WTC11 (cell line): ENCODE results near the gene CDK8. TPM values are rescaled to one million over a fixed set of nuclear protein-coding genes. Genes with fewer than 3 reads are reported as not detected.
A peak's percentile ranks its signal among the peaks of the same experiment; 100 is the strongest.
"Not testable (repeated sequence)": the region's sequence is repeated elsewhere in the genome, so short reads cannot be mapped to it uniquely, and the experiment has no call there.

Experiments used
- ATAC-seq: fragments of 200-7000 bp; cut with Tn5 transposase; 2 replicates; pipeline ENCODE4 v1.10.0; 2021; ENCODE audit warnings: mild to moderate bottlenecking, moderate library complexity
- CTCF ChIA-PET: fragments of 300-600 bp; sonication (Branson Sonifier 250); formaldehyde crosslinking; loops from one replicate; lab custom pipeline; 2021; ENCODE audit warnings: antibody characterized with exemption; lab: Charles Lee
- POLR2A ChIA-PET: fragments of 350-600 bp; sonication (Branson Sonifier 250); formaldehyde crosslinking; loops from one replicate; lab custom pipeline; 2021; ENCODE audit warnings: antibody characterized with exemption; lab: Charles Lee
- DNase-seq: peaks from one replicate; pipeline ENCODE4 v3.0.0; 2021; ENCODE audit warnings: low spot score
- H3K27ac Mint-ChIP-seq: 2 replicates; pipeline ENCODE4 v1.8.0; 2021; ENCODE audit warnings: mixed read lengths
- H3K27me3 Mint-ChIP-seq: 2 replicates; pipeline ENCODE4 v1.8.0; 2021; ENCODE audit warnings: low read depth, mild to moderate bottlenecking, moderate library complexity, mixed read lengths
- H3K36me3 Mint-ChIP-seq: 2 replicates; pipeline ENCODE4 v1.8.0; 2021; ENCODE audit warnings: mixed read lengths
- H3K4me1 Mint-ChIP-seq: 2 replicates; pipeline ENCODE4 v1.8.0; 2022; ENCODE audit warnings: mixed read lengths
- H3K4me3 Mint-ChIP-seq: 2 replicates; pipeline ENCODE4 v1.8.0; 2021; ENCODE audit warnings: mild to moderate bottlenecking, moderate library complexity, mixed read lengths
- H3K9me3 Mint-ChIP-seq: 2 replicates; pipeline ENCODE4 v1.8.0; 2021; ENCODE audit warnings: mixed read lengths
- AR ChIP-seq: fragments of 250-450 bp; sonication (Bioruptor Pico); IDR thresholded peaks from 2 replicates; pipeline ENCODE4 v1.9.0; 2021; ENCODE audit warnings: mild to moderate bottlenecking
- ARID4B ChIP-seq: sonication (generic); formaldehyde crosslinking; IDR thresholded peaks from 2 replicates; pipeline ENCODE4 v1.8.0; 2023; ENCODE audit warnings: missing genetic modification reagents, mild to moderate bottlenecking, borderline replicate concordance
- ATF3 ChIP-seq: sonication (generic); formaldehyde crosslinking; conservative IDR thresholded peaks from 2 replicates; pipeline ENCODE4 v1.8.1; 2022; ENCODE audit warnings: mild to moderate bottlenecking, missing genetic modification reagents
- CDX4 ChIP-seq: fragments of 250-450 bp; sonication (Bioruptor Pico); IDR thresholded peaks from 2 replicates; pipeline ENCODE4 v1.9.0; 2021; ENCODE audit warnings: moderate library complexity, mild to moderate bottlenecking, inconsistent platforms, borderline replicate concordance
- ELF4 ChIP-seq: sonication (generic); formaldehyde crosslinking; IDR thresholded peaks from 2 replicates; pipeline ENCODE4 v1.8.1; 2022; ENCODE audit warnings: low read depth, mild to moderate bottlenecking, moderate library complexity, missing genetic modification reagents
- GRHL2 ChIP-seq: fragments of 250-450 bp; sonication (Bioruptor Pico); IDR thresholded peaks from 2 replicates; pipeline ENCODE4 v1.8.0; 2022; ENCODE audit warnings: mild to moderate bottlenecking, moderate library complexity; ENCODE audit not compliant: insufficient replicate concordance, severe bottlenecking
- HMGXB4 ChIP-seq: sonication (generic); formaldehyde crosslinking; IDR thresholded peaks from 2 replicates; pipeline ENCODE4 v1.8.1; 2023; ENCODE audit warnings: mild to moderate bottlenecking, moderate library complexity, missing genetic modification reagents
- JAZF1 ChIP-seq: fragments of 250-450 bp; sonication (Bioruptor Pico); IDR thresholded peaks from 2 replicates; pipeline ENCODE4 v1.9.0; 2021; ENCODE audit warnings: moderate library complexity, mild to moderate bottlenecking, inconsistent platforms
- MLX ChIP-seq: sonication (generic); formaldehyde crosslinking; IDR thresholded peaks from 2 replicates; pipeline ENCODE4 v1.8.1; 2023; ENCODE audit warnings: mild to moderate bottlenecking, missing genetic modification reagents, moderate library complexity
- NFYB ChIP-seq: sonication (generic); formaldehyde crosslinking; conservative IDR thresholded peaks from 2 replicates; pipeline ENCODE4 v1.8.0; 2022; ENCODE audit warnings: low read depth, missing genetic modification reagents
- ZNF138 ChIP-seq: sonication (generic); formaldehyde crosslinking; conservative IDR thresholded peaks from 2 replicates; pipeline ENCODE4 v1.8.1; 2022; ENCODE audit warnings: mild to moderate bottlenecking, moderate library complexity, missing genetic modification reagents
- ZNF232 ChIP-seq: sonication (generic); formaldehyde crosslinking; IDR thresholded peaks from 2 replicates; pipeline ENCODE4 v1.8.0; 2022; ENCODE audit warnings: mild to moderate bottlenecking, missing genetic modification reagents
- ZNF425 ChIP-seq: fragments of 250-450 bp; sonication (Bioruptor Pico); conservative IDR thresholded peaks from 2 replicates; pipeline ENCODE4 v1.9.0; 2021; ENCODE audit warnings: mild to moderate bottlenecking
- ZNF532 ChIP-seq: fragments of 250-450 bp; sonication (Bioruptor Pico); IDR thresholded peaks from 2 replicates; pipeline ENCODE4 v1.9.0; 2021; ENCODE audit warnings: mild to moderate bottlenecking, borderline replicate concordance
- total RNA-seq: library from RNA; stranded (reverse); gene quantifications from 3 replicates; pipeline ENCODE4 v1.2.3, GENCODE V29; 2021

Gene CDK8
- total RNA-seq, 1 experiment from 2014 or later, result 21.4 TPM

GRCh38 chr13:26249551-26249950, 4.4 kb upstream of the CDK8 start (continued):
- no peak for TF ChIP-seq ZNF425
- TF ChIP-seq CDX4, result no peak
- no peak for TF ChIP-seq ZNF232
- TF ChIP-seq JAZF1, result no peak
- TF ChIP-seq ZNF138 (CRISPR knock-in tag), result no peak
- no peak for TF ChIP-seq AR (CRISPR knock-in tag)
- no peak for TF ChIP-seq MLX (CRISPR knock-in tag)
- TF ChIP-seq ZNF532 (CRISPR knock-in tag), result no peak
- no peak for TF ChIP-seq ATF3

GRCh38 chr13:26252006-26252405, 1.9 kb upstream of the CDK8 start:
- H3K4me1 Mint-ChIP-seq, result peaks cover 21% of the 10 kb centered on the region
- H3K27me3 Mint-ChIP-seq, ATAC-seq, H3K36me3 Mint-ChIP-seq, H3K9me3 Mint-ChIP-seq, POLR2A ChIA-PET, H3K27ac Mint-ChIP-seq, DNase-seq, H3K4me3 Mint-ChIP-seq: not testable (repeated sequence)
- CTCF ChIA-PET, result interaction anchor here (0.7 kb wide), 1 partner anchor 1664 kb away, joined by 4 read pairs; no protein-coding TSS in a partner anchor

GRCh38 chr13:26253262-26253786, 605 bp upstream of the CDK8 start:
- POLR2A ChIA-PET, result no interaction called here
- ATAC-seq, result no peak
- H3K27ac Mint-ChIP-seq, result peak overlapping the region; percentile 73; the same call in 1 of the 2 replicates
- TF ChIP-seq HMGXB4 (CRISPR knock-in tag) (no peak), NFYB (CRISPR knock-in tag) (no peak), ELF4 (CRISPR knock-in tag) (no peak), ARID4B (no peak), GRHL2 (CRISPR knock-in tag) (no peak)

More at GRCh38 chr13:26253262-26253786, 605 bp upstream of the CDK8 start:
- CTCF ChIA-PET, result interaction anchor here (0.6 kb wide), 1 partner anchor 785 kb away, joined by 3 read pairs; no protein-coding TSS in a partner anchor
- no peak for DNase-seq
- no peaks in the 10 kb centered on the region for H3K9me3 Mint-ChIP-seq
- peak overlapping the region; percentile 89 for H3K4me3 Mint-ChIP-seq
- H3K27me3 Mint-ChIP-seq, result peaks cover 7% of the 10 kb centered on the region
- peaks cover 30% of the 10 kb centered on the region for H3K4me1 Mint-ChIP-seq
- H3K36me3 Mint-ChIP-seq, result no peaks in the 10 kb centered on the region
